Tibial nerve (tissue), 4 donors: Measurements from ENCODE around the gene SLC25A48. TPM values are rescaled to one million over a fixed set of nuclear protein-coding genes. Genes with fewer than 3 reads are reported as not detected.
"Not testable (repeated sequence)": the region's sequence is repeated elsewhere in the genome, so short reads cannot be mapped to it uniquely, and the experiment has no call there.

Experiments
- DNase-seq, 2 donors: peaks; one replicate each; pipeline ENCODE4 v3.0.0-alpha.2; 2019; ENCODE audit warnings: low spot score in 2 of 2
- H3K27ac ChIP-seq, 4 donors: fragments of 200-600 bp; sonication (generic) in 3 of 4; one replicate each; pipeline ENCODE4 v1.5.1; 2017 to 2019; ENCODE audit warnings: mild to moderate bottlenecking in 1 of 4
- H3K27me3 ChIP-seq, 2 donors: fragments of 200-600 bp; sonication (generic) in 1 of 2; one replicate each; pipeline versions ENCODE4 v1.5.1 to v1.6.0; 2017 to 2019
- H3K36me3 ChIP-seq, 3 donors: fragments of 200-600 bp; sonication (generic); one replicate each; pipeline ENCODE4 v1.5.1; 2018 to 2019
- H3K4me1 ChIP-seq, 4 donors: fragments of 200-600 bp; sonication (generic) in 3 of 4; one replicate each; pipeline ENCODE4 v1.5.1; 2017 to 2019
- H3K4me3 ChIP-seq, 4 donors: fragments of 200-600 bp; sonication (generic) in 3 of 4; one replicate each; pipeline ENCODE4 v1.5.1; 2017 to 2019; ENCODE audit warnings: mild to moderate bottlenecking in 1 of 4, moderate library complexity in 1 of 4
- H3K9me3 ChIP-seq, 4 donors: fragments of 200-600 bp; sonication (generic) in 3 of 4; one replicate each; pipeline ENCODE4 v1.5.1; 2017 to 2019
- EP300 ChIP-seq, 2 donors: sonication (generic); formaldehyde crosslinking; IDR thresholded peaks; one replicate each; pipeline ENCODE4 v1.6.1; 2017; ENCODE audit warnings: antibody characterized with exemption in 2 of 2, mild to moderate bottlenecking in 1 of 2
- POLR2A ChIP-seq, 2 donors: fragments of 450-650 bp; IDR thresholded peaks; one replicate each; pipeline ENCODE4 v1.6.1; 2017; ENCODE audit warnings: antibody characterized with exemption in 2 of 2, mild to moderate bottlenecking in 2 of 2, moderate library complexity in 2 of 2
- WGBS, 2 donors: methylation state at CpG; one replicate each; pipeline ENCODE4 v1.1.5; 2018; 5-methylcytosine and 5-hydroxymethylcytosine counted together
- total RNA-seq, 4 donors: library from RNA; depleted of rRNA; stranded (reverse); fragments of >200 nt; gene quantifications; one replicate each; pipeline ENCODE4 v1.1.0, GENCODE V29; 2016
- TF ChIP-seq, protein P1 (sequence below), 5 experiments: fragments of 200-600 bp in 3 of 5; fragments of 450-650 bp in 2 of 5; sonication (generic) in 3 of 5; IDR thresholded peaks; one replicate each; pipeline ENCODE4 v1.5.1; 2016 to 2019; ENCODE audit warnings: antibody characterized with exemption in 5 of 5, mild to moderate bottlenecking in 3 of 5, moderate library complexity in 2 of 5

SLC25A48 gene
- total RNA-seq, 4 donors from 2014 or later: 59.4 to 91.2 (median 72.1) TPM

DNA sequence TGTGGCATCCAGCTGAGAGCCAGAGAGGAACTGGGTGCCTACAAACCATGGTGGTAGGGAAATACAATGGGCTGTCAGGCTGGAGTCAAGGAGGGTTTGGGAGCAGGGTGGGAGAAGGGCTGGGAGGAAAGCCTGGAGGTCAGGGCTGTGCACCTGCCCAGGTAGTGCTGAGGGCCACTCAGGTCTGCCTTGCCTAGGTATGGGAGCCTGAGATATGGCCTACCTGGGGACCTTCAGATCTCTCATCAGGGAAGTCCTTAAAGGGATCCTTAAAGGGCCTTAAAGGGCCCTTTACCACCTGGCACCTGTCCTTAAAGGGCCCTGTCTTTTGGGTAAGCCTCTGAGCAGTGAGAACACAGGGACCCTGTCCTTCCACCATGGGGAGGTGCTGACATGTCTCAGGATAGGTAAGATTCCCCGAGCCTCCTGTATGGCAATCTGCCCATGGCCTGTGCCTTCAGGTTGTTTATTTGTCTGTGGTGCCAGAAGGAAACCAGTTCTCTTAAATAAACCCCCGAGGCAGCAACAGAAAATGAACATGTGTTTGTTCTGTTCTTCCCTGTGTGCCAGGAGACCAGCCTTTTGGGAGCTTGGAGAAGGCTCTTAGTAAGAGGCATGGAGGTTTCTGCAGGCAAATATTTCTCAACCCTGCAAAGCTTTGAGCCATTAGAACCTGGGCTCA is 23.3 kb downstream of the SLC25A48 start:
- no peak overlapping the region for H3K4me3 ChIP-seq
- H3K27me3 ChIP-seq: no peaks in the 10 kb centered on the region
- peak overlapping the region in 2 of 4 donors; percentile 35 to 50 for H3K27ac ChIP-seq
- TF ChIP-seq EP300 (IDR thresholded peaks at IDR 0.05) (no peak), POLR2A (IDR thresholded peaks at IDR 0.05) (no peak)
- TF ChIP-seq, protein P1, sequence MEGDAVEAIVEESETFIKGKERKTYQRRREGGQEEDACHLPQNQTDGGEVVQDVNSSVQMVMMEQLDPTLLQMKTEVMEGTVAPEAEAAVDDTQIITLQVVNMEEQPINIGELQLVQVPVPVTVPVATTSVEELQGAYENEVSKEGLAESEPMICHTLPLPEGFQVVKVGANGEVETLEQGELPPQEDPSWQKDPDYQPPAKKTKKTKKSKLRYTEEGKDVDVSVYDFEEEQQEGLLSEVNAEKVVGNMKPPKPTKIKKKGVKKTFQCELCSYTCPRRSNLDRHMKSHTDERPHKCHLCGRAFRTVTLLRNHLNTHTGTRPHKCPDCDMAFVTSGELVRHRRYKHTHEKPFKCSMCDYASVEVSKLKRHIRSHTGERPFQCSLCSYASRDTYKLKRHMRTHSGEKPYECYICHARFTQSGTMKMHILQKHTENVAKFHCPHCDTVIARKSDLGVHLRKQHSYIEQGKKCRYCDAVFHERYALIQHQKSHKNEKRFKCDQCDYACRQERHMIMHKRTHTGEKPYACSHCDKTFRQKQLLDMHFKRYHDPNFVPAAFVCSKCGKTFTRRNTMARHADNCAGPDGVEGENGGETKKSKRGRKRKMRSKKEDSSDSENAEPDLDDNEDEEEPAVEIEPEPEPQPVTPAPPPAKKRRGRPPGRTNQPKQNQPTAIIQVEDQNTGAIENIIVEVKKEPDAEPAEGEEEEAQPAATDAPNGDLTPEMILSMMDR (IDR thresholded peaks at IDR 0.05): no peak
- H3K9me3 ChIP-seq: peaks cover 0 to 9% (median 0%) of the 10 kb centered on the region in 4 donors
- 66 to 84% methylated on average over 2 of the region's 2 CpGs for WGBS, 2 donors
- no peaks in the 10 kb centered on the region for H3K36me3 ChIP-seq
- no peak for DNase-seq
- H3K4me1 ChIP-seq: peaks cover 0 to 8% (median 0%) of the 10 kb centered on the region in 4 donors

DNA sequence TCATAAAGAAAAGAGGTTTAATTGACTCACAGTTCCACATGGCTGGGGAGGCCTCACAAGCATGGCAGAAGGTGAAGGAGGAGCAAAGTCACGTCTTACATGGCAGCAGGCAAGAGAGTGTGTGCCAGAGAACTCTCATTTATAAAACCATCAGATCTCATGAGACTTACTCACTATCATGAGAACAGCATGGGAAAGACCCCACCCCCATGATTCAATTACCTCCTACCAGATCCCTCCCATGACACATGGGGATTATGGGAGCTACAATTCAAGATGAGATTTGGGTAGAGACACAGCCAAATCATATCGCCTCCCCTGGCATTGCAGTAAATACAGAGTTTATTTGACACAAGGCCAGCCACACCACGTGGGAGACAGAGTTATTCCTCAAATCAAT is 24.7 kb downstream of the SLC25A48 start:
- not testable (repeated sequence) for H3K36me3 ChIP-seq, H3K4me3 ChIP-seq, DNase-seq, H3K4me1 ChIP-seq, H3K27me3 ChIP-seq, H3K9me3 ChIP-seq
- peak overlapping the region in 1 of 4 donors; percentile 44 for H3K27ac ChIP-seq
- WGBS, 2 donors: 60 to 66% methylated on average over 3 of the region's 3 CpGs

DNA sequence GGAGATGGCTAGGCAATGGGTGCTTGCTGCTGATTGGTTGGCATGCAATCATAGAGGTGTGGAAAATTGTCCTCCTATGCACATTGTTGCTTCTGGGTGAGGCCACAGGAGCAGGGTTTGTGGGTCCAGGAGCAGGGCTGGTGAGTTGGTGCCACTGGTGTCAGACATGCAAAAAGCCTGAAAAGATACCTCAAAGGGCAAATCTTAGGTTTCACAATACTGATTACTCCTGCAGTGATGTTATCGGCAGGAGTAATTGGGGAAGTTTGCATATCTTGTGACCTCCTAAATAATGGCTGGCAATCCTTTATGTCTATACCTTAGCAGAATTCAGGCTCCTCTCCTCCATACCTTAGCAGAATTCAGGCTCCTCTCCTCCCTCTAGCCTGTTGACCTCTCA is 25.2 kb downstream of the SLC25A48 start:
- peaks cover 0 to 8% (median 0%) of the 10 kb centered on the region in 4 donors for H3K4me1 ChIP-seq
- peak overlapping the region in 1 of 4 donors; percentile 44 for H3K27ac ChIP-seq
- 79 to 94% methylated on average over 1 of the region's 1 CpG for WGBS, 2 donors
- H3K4me3 ChIP-seq: no peak overlapping the region
- H3K27me3 ChIP-seq: no peaks in the 10 kb centered on the region
- H3K9me3 ChIP-seq: no peaks in the 10 kb centered on the region
- no peak for DNase-seq
- TF ChIP-seq POLR2A (IDR thresholded peaks at IDR 0.05) (no peak), EP300 (IDR thresholded peaks at IDR 0.05) (no peak)
- TF ChIP-seq, protein P1 (IDR thresholded peaks at IDR 0.05): no peak
- no peaks in the 10 kb centered on the region for H3K36me3 ChIP-seq

DNA sequence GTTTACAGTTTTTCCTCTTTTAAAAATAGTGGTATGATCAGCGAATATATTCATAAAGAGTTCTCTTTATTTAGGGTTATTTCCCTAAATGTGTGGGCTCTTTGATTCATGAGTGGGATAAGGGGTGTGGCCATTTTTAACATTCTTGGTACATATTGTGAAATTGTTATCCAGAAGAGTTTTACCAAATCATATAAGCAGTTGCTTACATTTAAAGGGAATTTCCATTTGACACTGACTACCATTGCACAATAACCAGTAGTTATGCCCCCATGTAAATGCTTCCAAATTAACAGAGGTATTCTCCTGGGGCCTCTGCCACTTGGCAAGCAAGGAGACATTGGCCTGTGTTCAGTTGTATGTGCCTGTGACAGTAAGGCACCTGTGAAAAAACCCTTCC is 27.2 kb downstream of the SLC25A48 start:
- TF ChIP-seq POLR2A (IDR thresholded peaks at IDR 0.05): no peak
- TF ChIP-seq, protein P1 (IDR thresholded peaks at IDR 0.05): no peak
- TF ChIP-seq EP300 (IDR thresholded peaks at IDR 0.05): no peak
- peaks cover 0 to 8% (median 0%) of the 10 kb centered on the region in 4 donors for H3K4me1 ChIP-seq
- WGBS, 2 donors: 28 to 39% methylated on average over 1 of the region's 1 CpG

DNA sequence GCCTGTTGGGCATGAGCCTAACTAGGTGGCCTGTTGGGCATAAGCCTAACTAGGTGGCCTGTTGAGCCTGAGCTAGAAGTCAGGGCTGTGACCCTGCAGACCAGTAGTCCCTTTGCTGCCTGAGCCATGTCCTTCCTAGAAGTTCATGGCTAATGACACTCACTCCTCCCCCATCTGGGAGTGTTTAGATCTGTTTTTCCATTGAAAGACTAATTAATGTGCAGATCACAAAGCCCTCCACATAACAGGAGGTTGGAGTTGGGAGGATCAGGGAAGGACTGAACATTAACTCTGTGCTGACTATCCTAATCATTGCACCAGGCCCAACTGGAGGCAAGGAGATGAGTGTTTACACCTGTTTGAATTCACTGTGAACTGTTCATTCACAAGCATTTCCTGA is 27.6 kb downstream of the SLC25A48 start:
- peaks cover 0 to 8% (median 0%) of the 10 kb centered on the region in 4 donors for H3K4me1 ChIP-seq
- no peaks in the 10 kb centered on the region for H3K9me3 ChIP-seq
- no peaks in the 10 kb centered on the region for H3K36me3 ChIP-seq
- H3K27ac ChIP-seq: peak overlapping the region in 3 of 4 donors; percentile 48 to 70 (median 61)
- DNase-seq: no peak
- no peak for TF ChIP-seq EP300 (IDR thresholded peaks at IDR 0.05)
- TF ChIP-seq POLR2A (IDR thresholded peaks at IDR 0.05): no peak
- TF ChIP-seq, protein P1 (IDR thresholded peaks at IDR 0.05): no peak
- H3K4me3 ChIP-seq: no peak overlapping the region
- no peaks in the 10 kb centered on the region for H3K27me3 ChIP-seq

More for the DNA sequence above, 27.2 kb downstream of the SLC25A48 start:
- Histone ChIP-seq H3K4me3 (no peak overlapping the region), H3K36me3 (no peaks in the 10 kb centered on the region), H3K9me3 (no peaks in the 10 kb centered on the region), H3K27me3 (no peaks in the 10 kb centered on the region), H3K27ac (peak overlapping the region in 3 of 4 donors; percentile 48 to 70 (median 61))
- DNase-seq: no peak
